ENCODE measurements around the gene RSRC1.

The RSRC1 gene

GRCh38 chr3:158128755-158129154 lies 18.9 kb downstream of the RSRC1 start:
- DNase-seq (ENCODE audit: low read depth): no peak

- DNase-seq (ENCODE audit: low read depth): no peak
These were observed 24.5 kb downstream of the RSRC1 start for GRCh38 chr3:158134363-158134762.

DNA sequence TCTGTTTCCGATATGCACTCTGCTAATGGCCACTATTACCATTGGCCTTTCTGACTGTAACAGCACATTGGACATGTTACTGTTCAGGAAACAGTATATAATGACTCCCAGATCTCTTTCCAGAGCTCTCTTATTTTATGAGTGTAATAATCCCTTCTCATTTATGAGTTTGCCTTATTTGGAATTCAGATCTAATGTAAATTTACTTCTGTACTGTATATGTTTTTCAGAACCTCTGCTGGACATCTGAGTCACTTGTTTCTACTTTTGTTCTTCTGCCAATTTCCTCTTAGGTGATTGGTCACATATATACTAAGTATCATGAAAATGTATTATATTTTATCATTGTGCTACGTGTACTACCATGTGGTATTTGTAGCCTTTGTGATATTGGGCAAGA lies 30.5 kb downstream of the RSRC1 start:
- DNase-seq (ENCODE audit: low read depth): no peak

- no peak for DNase-seq (ENCODE audit: low read depth)
These were observed 38.3 kb downstream of the RSRC1 start for GRCh38 chr3:158148218-158148617.

GRCh38 chr3:158152186-158152585 lies 42.3 kb downstream of the RSRC1 start:
- no peak for DNase-seq (ENCODE audit: low read depth)

DNA sequence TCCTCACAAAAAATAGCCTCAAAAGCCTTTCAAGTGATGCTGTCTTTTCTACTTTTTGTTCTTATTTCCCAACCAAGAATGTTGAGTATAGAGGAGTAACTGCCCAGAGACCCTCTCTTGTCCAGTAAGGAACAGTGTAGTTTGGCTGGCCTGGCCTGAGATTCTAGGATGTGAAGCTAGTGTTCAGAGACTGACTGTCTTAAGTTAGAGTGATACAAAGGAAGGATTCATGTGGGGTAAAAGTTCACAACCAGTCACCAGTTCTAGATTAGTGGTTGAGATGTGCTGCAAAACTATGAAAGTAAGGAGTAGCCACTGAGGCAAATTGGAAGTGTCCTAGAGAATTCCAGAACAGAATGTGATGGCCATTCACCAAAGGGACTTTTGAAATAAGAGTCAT lies 49.1 kb downstream of the RSRC1 start:
- no peak for DNase-seq (ENCODE audit: low read depth)

DNA sequence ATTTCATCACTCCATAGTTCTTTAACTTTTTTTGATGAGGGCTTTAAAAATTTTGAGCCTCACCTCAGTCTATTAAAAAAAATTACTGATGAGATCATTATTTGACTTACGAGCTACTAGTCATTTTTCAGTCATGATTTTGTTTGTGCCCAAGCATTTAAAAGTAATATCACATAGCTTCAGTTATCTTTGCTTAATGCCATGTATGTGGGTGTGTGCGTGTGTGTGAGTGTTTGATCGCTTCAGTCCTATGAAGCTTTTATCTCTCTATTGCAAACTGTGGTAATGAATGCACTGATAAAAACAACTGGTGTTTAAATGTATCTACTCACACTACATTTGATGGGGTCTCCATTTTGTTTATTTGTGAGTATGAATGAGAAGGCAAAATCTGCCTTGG lies 49.8 kb downstream of the RSRC1 start:
- DNase-seq (ENCODE audit: low read depth): no peak

- peak; percentile 31 for DNase-seq (ENCODE audit: low read depth)
These were observed 51.1 kb downstream of the RSRC1 start for GRCh38 chr3:158160958-158161357.

GRCh38 chr3:158165141-158165655 lies 55.3 kb downstream of the RSRC1 start:
- no peak for DNase-seq (ENCODE audit: low read depth)

GRCh38 chr3:158165730-158166129 lies 55.8 kb downstream of the RSRC1 start:
- DNase-seq (ENCODE audit: low read depth): no peak

DNA sequence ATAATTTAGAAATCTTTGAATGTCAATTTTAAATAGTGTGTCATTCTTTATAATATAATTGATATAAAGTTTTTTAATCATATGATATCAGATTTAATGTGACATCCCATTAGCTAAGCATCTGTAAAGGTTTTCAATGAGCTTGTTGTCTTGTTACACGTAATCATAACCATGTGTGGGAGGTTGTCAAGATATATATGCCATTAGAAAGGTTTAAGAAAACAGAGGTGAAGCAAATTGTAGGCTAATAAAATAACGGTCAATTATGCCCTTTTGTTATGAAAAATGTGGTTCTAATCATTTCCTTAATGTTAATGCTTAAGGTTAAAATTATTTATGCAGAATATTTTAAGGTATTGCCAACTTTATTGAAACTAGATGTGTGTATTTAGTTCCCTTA lies 56.3 kb downstream of the RSRC1 start:
- no peak for DNase-seq (ENCODE audit: low read depth)

DNA sequence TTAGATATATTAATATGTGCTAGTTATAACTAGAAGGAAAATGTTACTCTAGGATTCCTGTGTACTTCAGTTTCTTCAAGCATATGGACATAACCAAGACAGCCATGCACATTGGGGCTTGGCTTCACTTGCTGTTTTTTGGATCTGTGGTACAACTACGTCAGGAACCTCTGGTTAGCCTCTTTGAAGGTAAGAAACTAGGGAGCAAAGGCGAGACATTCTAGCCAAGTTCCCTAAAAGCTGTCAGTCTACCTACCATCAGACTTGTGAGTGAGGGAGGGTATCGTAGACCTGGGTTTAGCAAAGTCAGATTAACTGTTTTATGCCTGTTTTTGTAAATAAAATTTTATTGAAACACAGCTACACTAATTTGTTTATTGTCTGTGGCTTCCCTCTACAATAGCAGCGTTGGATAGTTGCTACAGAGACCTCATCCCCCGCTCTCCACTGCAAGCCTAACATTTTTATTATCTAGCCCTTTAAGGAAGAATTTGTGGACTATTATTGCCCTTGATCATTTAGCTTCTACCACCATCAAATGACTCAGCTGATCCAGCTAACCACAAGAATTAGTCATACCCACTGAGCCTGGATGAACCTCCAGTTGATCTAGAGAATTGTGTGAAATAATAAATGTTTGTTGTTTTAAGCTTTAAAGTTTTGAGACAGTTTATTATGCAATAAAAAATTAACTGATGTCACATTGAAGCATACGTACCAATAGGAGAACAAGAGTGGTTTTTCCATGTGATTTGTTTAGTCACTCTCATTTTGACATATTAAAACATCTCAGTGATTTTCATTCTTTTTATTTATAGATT lies 58.1 kb downstream of the RSRC1 start:
- DNase-seq (ENCODE audit: low read depth): peak; percentile 74

DNA sequence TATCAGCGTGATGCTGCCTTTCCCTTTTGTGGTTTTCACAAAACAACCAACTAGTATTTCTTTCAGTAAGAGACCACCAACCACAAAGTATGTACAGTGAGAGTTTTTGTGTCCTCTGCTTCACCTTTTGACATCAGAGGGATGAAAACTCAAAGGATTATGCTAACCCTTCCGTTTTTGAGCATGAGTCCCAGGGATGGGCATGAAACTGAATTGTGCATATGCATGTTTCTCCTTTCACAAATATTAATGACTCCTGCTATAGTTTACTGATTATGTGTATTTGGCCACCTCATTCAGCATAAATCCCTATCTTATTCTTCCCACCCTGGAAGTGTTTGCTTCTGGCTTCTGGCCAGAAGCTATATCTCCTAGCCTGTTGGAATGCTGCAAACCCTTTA lies 59.2 kb downstream of the RSRC1 start:
- no peak for DNase-seq (ENCODE audit: low read depth)

DNA sequence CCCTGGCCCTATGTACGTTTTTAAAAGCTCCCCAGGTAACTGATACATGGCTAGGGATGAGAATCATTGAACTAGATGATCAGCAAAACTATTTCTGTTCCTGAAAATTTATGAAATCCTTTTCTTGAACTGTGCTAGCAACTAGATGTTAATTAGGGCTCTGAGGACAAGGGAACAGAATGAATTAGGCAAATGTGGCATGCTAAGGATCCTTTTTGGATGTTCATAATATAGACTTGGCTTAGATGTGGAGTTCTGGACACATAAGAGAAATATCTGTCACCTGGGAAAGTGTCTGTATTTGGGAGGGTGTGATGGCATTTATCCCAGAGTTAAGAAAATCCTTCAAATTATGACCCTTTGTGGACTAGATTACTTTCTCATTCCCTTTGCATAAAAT lies 71.2 kb downstream of the RSRC1 start:
- no peak for DNase-seq (ENCODE audit: low read depth)

GRCh38 chr3:158185711-158186110 lies 75.8 kb downstream of the RSRC1 start:
- no peak for DNase-seq (ENCODE audit: low read depth)

DNA sequence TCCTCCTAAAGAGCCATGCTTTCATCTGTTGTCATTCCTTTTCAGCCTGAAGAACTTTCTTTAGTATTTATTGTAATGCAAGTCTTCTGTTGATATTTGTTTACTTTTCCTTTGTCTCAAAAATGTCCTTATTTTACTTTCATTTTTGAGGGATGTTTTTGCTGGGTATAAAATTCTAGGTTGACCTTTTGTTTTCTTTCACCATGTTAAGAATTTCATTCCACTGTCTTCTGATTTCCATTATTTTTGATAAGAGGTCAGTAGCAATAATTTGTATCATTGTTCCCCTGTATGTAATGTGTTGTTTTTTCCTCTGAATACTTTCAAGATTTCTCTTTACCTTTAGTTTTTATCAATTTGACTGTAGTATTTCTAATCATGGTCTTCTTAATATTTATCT lies 91.1 kb downstream of the RSRC1 start:
- DNase-seq (ENCODE audit: low read depth): no peak

DNA sequence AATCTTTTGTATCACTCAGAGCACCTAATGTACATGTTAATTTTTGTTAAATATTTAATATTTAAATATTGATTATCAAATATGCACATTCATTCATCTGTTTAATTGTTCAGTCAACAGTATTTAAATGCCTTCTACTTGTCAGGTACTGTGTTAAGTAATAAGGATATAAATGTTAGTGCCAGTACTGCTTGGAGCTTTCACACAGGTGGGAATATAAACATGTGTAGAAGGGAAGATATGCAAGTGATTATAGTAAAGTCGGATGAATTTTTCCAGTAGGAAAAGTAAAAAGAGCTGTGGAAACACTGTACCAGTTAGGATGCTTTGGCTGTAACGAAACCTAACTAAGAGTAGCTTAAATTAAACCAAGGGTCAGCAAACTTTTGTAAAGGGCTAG lies 95.4 kb downstream of the RSRC1 start:
- no peak for DNase-seq (ENCODE audit: low read depth)

DNA sequence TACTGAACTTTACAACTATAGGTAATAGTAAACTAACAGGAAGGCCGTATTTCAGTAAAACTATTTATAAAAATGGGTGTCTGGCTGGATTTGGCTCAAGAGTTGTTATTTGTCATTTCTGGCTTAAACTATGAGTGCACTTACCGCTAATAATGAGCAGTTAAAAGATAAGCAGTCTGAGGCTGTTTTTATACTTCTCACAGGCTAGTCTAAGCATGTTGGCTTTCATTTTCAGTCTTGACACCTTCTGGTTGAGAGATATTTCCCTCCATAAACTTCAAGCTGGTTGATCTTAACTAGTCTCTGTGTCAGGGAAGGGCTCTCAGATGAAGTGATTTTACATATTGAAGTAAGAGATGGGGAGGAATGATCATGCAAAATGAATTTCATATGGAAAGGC lies 96.1 kb downstream of the RSRC1 start:
- no peak for DNase-seq (ENCODE audit: low read depth)

- no peak for DNase-seq (ENCODE audit: low read depth)
These were observed 100.2 kb downstream of the RSRC1 start for GRCh38 chr3:158210067-158210466.

- no peak for DNase-seq (ENCODE audit: low read depth)
These were observed 103.6 kb downstream of the RSRC1 start for GRCh38 chr3:158213461-158213860.

- no peak for DNase-seq (ENCODE audit: low read depth)
These were observed 108.1 kb downstream of the RSRC1 start for GRCh38 chr3:158217992-158218391.

DNA sequence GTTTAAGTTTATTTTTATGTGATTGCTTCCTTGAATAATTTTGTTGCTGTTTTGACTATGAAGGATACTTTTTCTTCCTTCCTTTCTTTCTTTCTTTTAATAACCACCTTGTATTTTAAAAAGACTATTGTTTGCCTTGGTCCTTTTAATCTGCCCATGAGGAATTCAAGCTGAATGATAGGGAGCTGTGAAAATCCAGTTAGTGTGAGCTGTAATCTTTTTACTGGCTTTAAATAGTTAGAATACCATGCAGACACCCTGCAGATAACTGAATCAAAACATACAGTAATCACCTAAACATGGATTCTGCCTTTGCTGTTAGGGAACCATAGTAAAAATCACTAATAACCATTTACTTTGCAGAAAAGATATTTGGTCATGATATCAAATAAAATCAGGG lies 110.7 kb downstream of the RSRC1 start:
- DNase-seq (ENCODE audit: low read depth): no peak

- no peak for DNase-seq (ENCODE audit: low read depth)
These were observed 111.5 kb downstream of the RSRC1 start for GRCh38 chr3:158221426-158221825.

DNA sequence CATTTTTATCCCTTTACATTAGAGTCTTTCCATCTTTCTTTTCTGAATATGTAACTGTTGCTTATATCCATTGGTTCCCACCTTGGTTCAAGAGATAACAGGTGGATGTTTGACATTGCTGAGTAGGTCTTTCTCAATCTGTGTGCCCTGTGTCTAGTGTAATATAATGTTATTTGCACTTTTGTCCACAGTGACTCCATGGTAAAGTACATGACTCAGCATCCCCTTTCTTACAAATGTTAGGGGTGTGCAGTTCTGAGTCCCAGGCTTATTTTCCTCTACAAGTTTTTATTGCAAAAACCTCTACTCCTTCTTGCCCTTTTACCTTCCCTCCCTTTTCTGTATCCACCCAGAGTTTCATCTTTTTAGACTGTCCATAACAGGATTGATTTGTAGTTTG lies 116.5 kb downstream of the RSRC1 start:
- no peak for DNase-seq (ENCODE audit: low read depth)

Data from HS-27A (cell line).